ENCODE data around the gene NUDT9.
"Not testable (repeated sequence)": the region's sequence is repeated elsewhere in the genome, so short reads cannot be mapped to it uniquely, and the experiment has no call there.

Gene NUDT9, protein sequence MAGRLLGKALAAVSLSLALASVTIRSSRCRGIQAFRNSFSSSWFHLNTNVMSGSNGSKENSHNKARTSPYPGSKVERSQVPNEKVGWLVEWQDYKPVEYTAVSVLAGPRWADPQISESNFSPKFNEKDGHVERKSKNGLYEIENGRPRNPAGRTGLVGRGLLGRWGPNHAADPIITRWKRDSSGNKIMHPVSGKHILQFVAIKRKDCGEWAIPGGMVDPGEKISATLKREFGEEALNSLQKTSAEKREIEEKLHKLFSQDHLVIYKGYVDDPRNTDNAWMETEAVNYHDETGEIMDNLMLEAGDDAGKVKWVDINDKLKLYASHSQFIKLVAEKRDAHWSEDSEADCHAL

GRCh38 chr4:87422104-87423052, at the start of gene NUDT9:
NUDT9 (plus strand) TSS chr4:87422573; CDS start chr4:87422906, 333 bp downstream.
- peak; percentile 88 for DNase-seq

DNA sequence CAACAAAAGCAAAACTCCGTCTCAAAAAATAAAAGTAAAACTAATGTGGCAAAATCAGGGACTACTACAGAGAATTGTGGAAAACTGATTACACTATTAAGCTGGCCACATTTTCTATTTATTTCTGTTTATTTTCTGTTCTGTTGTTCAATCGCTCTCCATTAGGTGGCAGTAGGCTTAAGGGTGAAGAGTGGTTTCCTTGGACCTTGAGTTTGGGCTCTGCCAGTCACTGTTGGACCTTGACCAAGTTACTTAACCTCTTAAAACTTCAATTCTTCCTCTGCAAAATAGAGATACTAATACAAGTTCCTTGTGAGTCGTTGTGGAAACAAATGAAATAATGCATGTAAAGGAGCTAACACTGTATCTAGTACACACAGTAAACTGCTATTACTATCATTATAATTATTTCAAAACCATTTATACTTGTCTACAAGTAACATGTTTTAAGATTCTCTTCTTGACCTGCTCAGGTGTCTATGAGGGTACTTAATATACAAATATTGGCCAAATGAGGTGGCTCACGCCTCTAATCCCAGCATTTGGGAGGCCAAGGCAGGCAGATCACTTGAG, 46.6 kb upstream of the NUDT9 start:
- DNase-seq, result no peak

GRCh38 chr4:87377816-87378215, 44.6 kb upstream of the NUDT9 start:
- no peak for DNase-seq

GRCh38 chr4:87382116-87382515, 40.3 kb upstream of the NUDT9 start:
- no peak for DNase-seq

- DNase-seq, result no peak
These were observed 39.4 kb upstream of the NUDT9 start for GRCh38 chr4:87382931-87383330.

DNA sequence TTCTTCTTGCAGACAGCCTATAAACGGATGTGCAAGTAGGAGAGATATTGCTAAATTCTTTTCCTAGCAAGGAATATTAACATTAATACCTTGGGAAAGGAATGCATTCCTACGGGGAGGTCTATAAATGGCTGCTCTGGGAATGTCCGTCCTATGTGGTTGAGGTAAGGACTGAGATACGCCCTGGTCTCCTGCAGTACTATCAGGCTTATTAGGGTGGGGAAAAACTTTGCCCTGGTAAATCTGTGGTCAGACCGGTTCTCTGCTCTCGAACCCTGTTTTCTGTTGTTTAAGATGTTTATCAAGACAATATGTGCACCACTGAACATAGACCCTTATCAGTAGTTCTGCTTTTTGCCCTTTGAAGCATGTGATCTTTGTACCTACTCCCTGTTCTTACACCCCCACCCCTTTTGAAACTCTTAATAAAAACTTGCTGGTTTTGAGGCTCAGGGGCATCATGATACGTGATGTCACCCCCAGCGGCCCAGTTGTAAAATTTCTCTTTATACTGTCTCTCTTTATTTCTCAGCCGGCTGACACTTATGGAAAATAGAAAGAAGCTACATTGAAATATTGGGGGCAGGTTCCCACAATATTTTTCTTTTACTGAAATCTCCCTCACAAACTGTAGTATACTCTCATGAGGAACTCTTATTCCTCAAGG, 37.8 kb upstream of the NUDT9 start:
- not testable (repeated sequence) for DNase-seq

- DNase-seq, result no peak
These were observed 35.1 kb upstream of the NUDT9 start for GRCh38 chr4:87387237-87387636.

GRCh38 chr4:87388901-87389300, 33.5 kb upstream of the NUDT9 start:
- no peak for DNase-seq

DNA sequence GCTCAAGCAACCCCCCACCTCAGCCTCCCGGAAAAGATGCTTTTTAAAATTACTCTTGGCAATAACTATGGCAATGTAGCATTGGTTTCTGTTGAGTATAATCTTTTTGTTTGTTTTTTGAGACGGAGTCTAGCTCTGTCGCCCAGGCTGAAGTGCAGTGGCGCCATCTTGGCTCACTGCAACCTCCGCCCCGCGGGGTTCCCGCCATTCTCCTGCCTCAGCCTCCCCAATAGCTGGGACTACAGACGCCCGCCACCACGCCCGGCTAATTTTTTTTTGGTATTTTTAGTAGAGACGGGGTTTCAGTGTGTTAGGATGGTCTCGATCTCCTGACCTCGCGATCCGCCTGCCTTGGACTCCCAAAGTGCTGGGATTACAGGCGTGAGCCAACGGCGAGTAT, 32.3 kb upstream of the NUDT9 start:
- DNase-seq, result not testable (repeated sequence)

DNA sequence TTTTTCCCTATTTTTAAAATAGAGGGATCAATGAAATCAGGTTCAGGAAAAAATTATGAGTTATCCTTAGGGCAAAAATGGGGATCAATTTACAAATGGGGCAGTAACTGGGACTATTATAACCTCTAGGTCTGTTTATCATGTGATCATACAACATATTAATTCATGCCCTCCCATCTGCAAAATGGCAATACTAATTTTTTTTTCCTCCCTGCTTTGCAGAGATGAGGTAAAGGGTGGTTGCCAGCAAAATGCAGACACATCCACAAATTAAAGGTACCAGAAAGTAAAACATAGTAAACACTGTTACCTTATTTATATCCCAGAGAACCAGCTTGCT, 31.9 kb upstream of the NUDT9 start:
- no peak for DNase-seq

DNA sequence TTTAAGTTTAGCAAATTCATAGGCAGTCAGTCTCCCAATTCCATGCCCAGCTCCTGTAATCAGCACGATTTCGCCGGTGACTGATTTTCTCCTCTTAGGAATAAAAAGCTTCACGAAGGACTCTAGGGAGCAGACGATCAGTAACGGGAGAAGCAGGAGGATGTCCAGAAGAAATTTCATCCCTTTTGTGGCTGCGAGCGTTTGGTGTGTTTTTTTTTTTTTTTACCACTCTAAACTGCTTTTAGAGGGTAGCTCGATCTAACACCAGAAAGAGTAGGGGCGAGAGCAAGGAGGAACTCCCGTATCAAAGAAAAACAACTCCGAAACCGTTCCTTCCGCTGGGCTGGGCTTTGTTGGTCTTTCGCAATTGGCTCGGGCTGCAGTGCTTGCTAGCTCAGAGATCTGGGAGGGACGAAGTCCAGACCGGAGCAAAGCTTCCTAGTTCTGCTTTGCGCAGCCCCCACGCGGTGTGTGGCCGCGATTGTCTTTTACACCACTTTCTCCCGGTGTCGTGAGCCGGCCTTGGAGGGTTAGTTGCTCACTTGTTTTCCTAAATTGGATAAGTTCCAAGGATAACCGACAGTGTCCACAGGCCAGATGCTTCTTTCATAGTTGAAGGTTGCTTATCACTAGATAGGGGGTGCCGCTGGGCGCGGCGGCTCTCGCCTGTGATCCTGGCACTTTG, 31.3 kb upstream of the NUDT9 start, which contains the start of gene HSD17B11:
HSD17B11 (minus strand) TSS at position 298 of the 685 bp plus-strand sequence; CDS start at position 180, 118 bp downstream.
- DNase-seq, result peak; percentile 64

DNA sequence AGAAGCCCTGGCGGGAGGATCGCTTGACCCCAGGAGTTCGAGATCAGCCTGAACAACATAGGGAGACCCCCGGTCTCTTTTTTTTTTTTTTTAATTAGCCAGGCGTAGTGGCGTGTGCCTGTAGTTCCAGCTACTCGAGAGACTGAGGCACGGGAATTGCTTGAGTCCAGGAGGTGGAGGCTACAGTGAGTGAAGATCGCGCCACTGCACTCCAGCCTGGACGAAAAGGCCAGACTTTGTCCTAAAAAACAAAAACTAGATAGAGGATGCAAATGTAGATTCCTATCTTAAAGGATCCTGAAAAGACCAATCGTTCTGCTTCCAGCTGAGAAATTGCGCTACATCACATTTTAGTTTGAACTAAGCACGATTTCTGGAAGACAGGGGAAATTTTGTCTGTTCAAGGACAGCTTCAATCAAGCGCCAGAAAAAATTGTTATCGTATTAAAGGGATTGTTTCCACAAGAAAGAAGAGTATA, 30.8 kb upstream of the NUDT9 start:
- DNase-seq, result no peak

DNA sequence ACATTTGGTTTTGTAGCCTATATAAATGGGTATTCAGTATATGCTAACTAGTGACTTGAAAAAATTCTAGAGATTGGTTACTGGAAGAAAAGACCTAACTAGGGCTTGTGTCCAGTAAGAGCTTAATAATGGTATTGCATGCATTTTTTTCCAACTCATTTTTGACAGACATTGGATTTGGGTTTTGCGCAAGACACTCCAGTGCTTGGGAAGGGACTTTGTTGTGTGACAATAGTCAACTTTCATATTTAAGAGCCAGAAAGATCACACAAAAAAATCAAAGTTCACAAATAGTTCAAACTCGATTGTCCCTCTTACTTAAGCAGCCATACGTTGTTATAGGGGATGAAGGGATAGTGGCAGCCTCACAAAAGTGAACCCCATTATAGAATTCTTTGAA, 30.2 kb upstream of the NUDT9 start:
- DNase-seq, result no peak

DNA sequence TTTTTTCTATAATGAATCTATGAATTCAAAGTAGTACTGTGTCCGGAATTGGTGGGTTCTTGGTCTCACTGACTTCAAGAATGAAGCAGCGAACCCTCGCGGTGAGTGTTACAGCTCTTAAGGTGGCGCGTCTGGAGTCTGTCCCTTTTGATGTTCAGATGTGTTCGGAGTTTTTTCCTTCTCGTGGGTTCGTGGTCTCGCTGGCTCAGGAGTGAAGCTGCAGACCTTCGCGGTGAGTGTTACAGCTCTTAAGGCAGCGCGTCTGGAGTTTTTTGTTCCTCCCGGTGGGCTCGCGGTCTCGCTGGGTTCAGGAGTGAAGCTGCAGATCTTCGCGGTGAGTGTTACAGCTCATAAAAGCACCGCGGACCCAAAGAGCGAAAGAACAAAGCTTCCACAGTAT, 27.3 kb upstream of the NUDT9 start:
- DNase-seq, result not testable (repeated sequence)

DNA sequence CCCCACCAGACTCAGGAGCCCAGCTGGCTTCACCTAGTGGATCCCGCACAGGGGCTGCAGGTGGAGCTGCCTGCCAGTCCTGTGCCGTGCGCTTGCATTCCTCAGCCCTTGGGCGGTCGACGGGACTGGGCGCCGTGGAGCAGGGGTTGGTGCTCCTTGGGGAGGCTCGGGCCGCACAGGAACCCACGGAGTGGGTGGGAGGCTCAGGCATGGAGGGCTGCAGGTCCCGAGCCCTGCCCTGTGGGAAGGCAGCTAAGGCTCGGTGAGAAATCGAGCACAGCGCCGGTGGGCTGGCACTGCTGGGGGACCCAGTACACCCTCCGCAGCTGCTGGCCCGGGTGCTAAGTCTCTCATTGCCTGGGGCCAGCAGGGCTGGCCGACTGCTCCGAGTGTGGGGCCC, 26.5 kb upstream of the NUDT9 start:
- not testable (repeated sequence) for DNase-seq

- DNase-seq, result no peak
These were observed 23.2 kb upstream of the NUDT9 start for GRCh38 chr4:87399148-87399547.

DNA sequence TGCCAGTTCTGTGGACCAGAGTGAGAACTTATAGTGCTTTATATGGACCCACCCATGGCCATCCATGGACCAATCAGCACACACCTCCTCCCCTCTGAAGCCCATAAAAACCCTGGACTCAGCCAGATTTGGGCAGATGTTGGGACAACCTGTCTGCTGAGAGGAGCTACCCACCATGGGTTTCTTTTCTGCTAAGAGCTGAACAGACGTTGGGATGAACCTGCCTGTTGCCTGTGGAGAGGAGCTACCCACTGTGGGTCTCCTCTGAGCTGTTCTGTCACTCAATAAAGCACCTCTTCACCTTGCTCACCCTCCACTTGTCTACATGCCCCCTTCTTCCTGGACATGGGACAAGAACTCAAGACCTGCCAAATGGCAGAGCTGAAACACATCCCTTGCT, 22.4 kb upstream of the NUDT9 start:
- DNase-seq, result no peak

DNA sequence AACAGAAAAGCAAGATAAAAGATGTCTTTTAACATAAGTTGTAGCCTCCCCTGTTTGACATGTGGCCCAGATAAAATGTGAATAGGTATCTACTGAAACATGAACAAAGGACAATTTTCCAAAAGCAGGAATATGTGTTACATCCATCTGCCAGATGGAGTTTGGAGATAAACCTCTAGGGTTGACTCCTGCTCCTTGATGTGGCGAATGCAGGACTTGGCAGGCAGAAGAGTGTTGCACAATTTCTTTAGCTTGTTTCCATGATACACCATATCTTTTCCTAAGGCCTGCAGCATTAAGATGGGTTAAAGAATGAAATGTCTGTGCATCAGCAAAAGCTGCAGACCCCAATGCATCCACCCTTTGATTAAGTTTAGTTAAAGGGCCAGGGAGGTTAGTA, 18.6 kb upstream of the NUDT9 start:
- DNase-seq, result not testable (repeated sequence)

DNA sequence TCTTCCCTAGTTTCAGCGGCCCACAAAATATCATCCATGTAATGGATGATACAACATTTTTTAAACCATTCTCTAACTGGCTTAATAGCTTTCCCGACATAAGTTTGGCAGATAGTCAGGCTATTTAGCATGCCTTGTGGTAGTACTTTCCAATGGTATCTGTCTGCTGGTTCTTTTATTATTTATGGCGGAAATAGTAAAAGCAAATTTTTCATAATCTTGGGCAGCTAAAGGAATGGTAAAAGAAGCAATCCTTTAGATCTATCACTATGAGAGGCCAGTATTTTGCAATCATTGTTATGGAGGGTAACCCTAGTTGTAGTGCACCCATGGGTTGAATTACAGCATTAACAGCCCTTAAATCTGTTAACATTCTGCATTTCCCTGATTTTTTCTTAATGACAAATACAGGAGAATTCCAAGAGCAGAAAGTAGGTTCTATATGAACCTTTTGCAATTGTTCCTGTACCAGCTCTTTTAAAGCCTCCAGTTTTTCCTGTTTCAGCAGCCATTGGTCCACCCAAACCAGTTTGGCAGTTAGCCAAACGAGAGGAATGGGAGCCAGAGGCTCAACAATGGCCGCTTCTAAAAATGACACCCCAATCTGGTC, 17.1 kb upstream of the NUDT9 start:
- no peak for DNase-seq

DNA sequence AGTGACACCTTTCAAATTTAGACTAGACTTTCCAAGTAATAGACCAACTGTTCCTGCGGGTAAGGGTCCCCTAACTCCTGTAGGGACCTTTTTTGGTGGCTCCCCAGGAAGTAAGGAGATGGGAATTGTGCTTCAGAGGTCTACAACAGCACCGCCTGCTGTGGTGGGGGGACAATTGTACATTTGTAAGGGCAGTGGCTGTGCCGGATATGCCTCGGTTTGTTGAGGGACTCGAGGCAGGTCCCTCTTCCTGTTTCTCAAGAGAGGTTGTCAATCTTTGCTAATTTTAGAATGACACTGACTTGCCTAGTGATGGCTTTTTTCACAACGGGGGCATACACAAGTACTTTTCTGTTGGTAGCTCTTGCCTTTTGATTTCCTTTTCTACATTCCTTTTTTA, 15.9 kb upstream of the NUDT9 start:
- no peak for DNase-seq

GRCh38 chr4:87406902-87407301, 15.5 kb upstream of the NUDT9 start:
- DNase-seq, result not testable (repeated sequence)
